ENCODE measurements around the gene MARCHF3. TPM values are rescaled to one million over a fixed set of nuclear protein-coding genes. Genes with fewer than 3 reads are reported as not detected.

Gene MARCHF3
- total and polyA plus RNA-seq, 10 donors = 2.3 to 14.8 (median 10.9) TPM

GRCh38 chr5:126939887-126940286, 90.5 kb downstream of the MARCHF3 start:
- no peak overlapping the region for H3K27ac ChIP-seq
- no peaks in the 10 kb centered on the region for H3K9me3 ChIP-seq
- DNase-seq = no peak
- 89 to 98% (median 91%) methylated on average over 5 of the region's 5 CpGs for WGBS, 5 donors
- H3K4me1 ChIP-seq = no peaks in the 10 kb centered on the region
- no peaks in the 10 kb centered on the region for H3K27me3 ChIP-seq (replicated peaks in 1 of 7)
- intact Hi-C loops (cut with DNase I; ENCODE audit: low total_unique reads) = no loop called here
- no peak for TF ChIP-seq POLR2AphosphoS5 (IDR thresholded peaks at IDR 0.05)
- TF ChIP-seq POLR2A (IDR thresholded peaks at IDR 0.05) = no peak
- no peaks in the 10 kb centered on the region for H3K36me3 ChIP-seq
- no peak overlapping the region for H3K4me3 ChIP-seq

- no peak for TF ChIP-seq POLR2AphosphoS5 (IDR thresholded peaks at IDR 0.05)
- TF ChIP-seq CTCF (IDR thresholded peaks at IDR 0.05 in 8 of 11, conservative IDR thresholded peaks at IDR 0.05 in 3 of 11) = no peak
- no peak for TF ChIP-seq POLR2A (IDR thresholded peaks at IDR 0.05)
- intact Hi-C loops (cut with DNase I; ENCODE audit: low total_unique reads) = no loop called here
- Histone ChIP-seq H3K36me3 (no peaks in the 10 kb centered on the region), H3K4me3 (no peak overlapping the region), H3K27ac (no peak overlapping the region), H3K4me1 (no peaks in the 10 kb centered on the region), H3K27me3 (replicated peaks in 1 of 7) (no peaks in the 10 kb centered on the region), H3K9me3 (no peaks in the 10 kb centered on the region)
- no peak for DNase-seq
Measured at GRCh38 chr5:126938466-126938865, 91.9 kb downstream of the MARCHF3 start.

GRCh38 chr5:126937771-126938170, 92.6 kb downstream of the MARCHF3 start:
- Histone ChIP-seq H3K27me3 (replicated peaks in 1 of 7) (no peaks in the 10 kb centered on the region), H3K9me3 (no peaks in the 10 kb centered on the region), H3K4me3 (no peak overlapping the region), H3K36me3 (no peaks in the 10 kb centered on the region), H3K4me1 (no peaks in the 10 kb centered on the region), H3K27ac (no peak overlapping the region)
- TF ChIP-seq CTCF (IDR thresholded peaks at IDR 0.05 in 8 of 11, conservative IDR thresholded peaks at IDR 0.05 in 3 of 11) (no peak), POLR2A (IDR thresholded peaks at IDR 0.05) (no peak), POLR2AphosphoS5 (IDR thresholded peaks at IDR 0.05) (no peak)
- 88 to 96% (median 89%) methylated on average over 2 of the region's 2 CpGs for WGBS, 5 donors
- no peak for DNase-seq
- intact Hi-C loops (cut with DNase I; ENCODE audit: low total_unique reads) = no loop called here

GRCh38 chr5:126936775-126937418, 93.5 kb downstream of the MARCHF3 start:
- Histone ChIP-seq H3K27me3 (replicated peaks in 1 of 7) (no peaks in the 10 kb centered on the region), H3K9me3 (no peaks in the 10 kb centered on the region), H3K4me1 (no peaks in the 10 kb centered on the region), H3K27ac (no peak overlapping the region), H3K4me3 (no peak overlapping the region), H3K36me3 (no peaks in the 10 kb centered on the region)
- WGBS, 5 donors = 81 to 88% (median 83%) methylated on average over 4 of the region's 4 CpGs
- TF ChIP-seq POLR2AphosphoS5 (IDR thresholded peaks at IDR 0.05) (no peak), CTCF (IDR thresholded peaks at IDR 0.05 in 8 of 11, conservative IDR thresholded peaks at IDR 0.05 in 3 of 11) (no peak), POLR2A (IDR thresholded peaks at IDR 0.05) (no peak)
- DNase-seq = no peak
- intact Hi-C loops (cut with DNase I; ENCODE audit: low total_unique reads) = no loop called here

Measured in spleen (tissue), 11 donors.